H1 (cell line): ENCODE measurements around the gene NLRP8. TPM values are rescaled to one million over a fixed set of nuclear protein-coding genes. Genes with fewer than 3 reads are reported as not detected.

ENCODE experiments used
- ASH2L ChIP-seq: fragments of 200-600, 300-600 bp; sonication (generic); IDR thresholded peaks from one replicate; pipeline ENCODE4 v1.7.1; 2017; ENCODE audit warnings: low read length
- CBX5 ChIP-seq: fragments of 300-800, 300-1000 bp; sonication (generic); IDR thresholded peaks from 2 replicates; pipeline ENCODE4 v1.7.1; 2016; ENCODE audit warnings: antibody characterized with exemption, low read length, low read depth
- TCF12 ChIP-seq: IDR thresholded peaks from 2 replicates; pipeline ENCODE4 v1.6.1; 2011; ENCODE audit warnings: low read depth, mild to moderate bottlenecking, low read length
- polyA plus RNA-seq, 7 experiments: library from polyadenylated mRNA; depleted of rRNA in 3 of 7; stranded (reverse) in 5 of 7; unstranded in 2 of 7; fragments of >200 nt in 5 of 7; fragments of 200-250 nt in 2 of 7; gene quantifications; 1 replicate in 5 of 7; 2 replicates in 1 of 7; 4 replicates in 1 of 7; pipeline versions ENCODE4 v1.2.1 to v1.2.3, GENCODE V29; 2011 to 2013; ENCODE audit warnings: missing spikeins in 2 of 7, mixed read lengths in 2 of 7
- total RNA-seq: library from RNA; stranded (reverse); fragmentation: NEBNext Ultra II Directional; extraction: Animal tissue kit (Norgen Biotek cat#: 25700); gene quantifications from 2 replicates; pipeline ENCODE4 v1.2.1, GENCODE V29; 2021
- TF ChIP-seq, protein P1 (sequence below): fragments of 300-600 bp; sonication (generic); IDR thresholded peaks from 2 replicates; pipeline ENCODE4 v1.7.1; 2012; ENCODE audit warnings: low read length, moderate library complexity, mild to moderate bottlenecking, inconsistent platforms; ENCODE audit not compliant: insufficient replicate concordance
- TF ChIP-seq, protein P2 (sequence below): IDR thresholded peaks from 2 replicates; pipeline ENCODE4 v1.6.1; 2011; ENCODE audit warnings: low read depth, mild to moderate bottlenecking, low read length; ENCODE audit not compliant: insufficient read depth

The NLRP8 gene
- total and polyA plus RNA-seq, 2 of the 8 experiments (the other 6 are each of a cell fraction or from before 2014, with no cell fraction given): not detected

DNA sequence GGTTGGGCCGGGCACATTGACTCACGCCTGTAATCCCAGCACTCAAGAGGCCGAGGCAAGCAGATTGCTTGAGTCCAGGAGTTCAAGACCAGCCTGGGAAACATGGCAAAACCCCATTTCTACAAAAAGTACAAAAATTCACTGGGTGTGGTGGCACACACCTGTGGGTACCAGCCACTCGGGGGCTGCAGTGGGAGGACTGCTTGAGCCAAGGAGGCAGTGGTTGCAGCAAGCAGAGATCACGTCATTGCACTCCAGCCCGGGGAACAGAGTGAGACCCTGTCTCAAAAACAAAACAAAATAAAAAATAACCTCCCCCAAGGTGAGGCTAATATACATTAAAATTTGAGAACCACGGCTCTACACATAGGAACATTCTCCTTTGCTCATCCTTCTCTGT is 40.3 kb upstream of the NLRP8 start (continued):
- TF ChIP-seq, protein P1, sequence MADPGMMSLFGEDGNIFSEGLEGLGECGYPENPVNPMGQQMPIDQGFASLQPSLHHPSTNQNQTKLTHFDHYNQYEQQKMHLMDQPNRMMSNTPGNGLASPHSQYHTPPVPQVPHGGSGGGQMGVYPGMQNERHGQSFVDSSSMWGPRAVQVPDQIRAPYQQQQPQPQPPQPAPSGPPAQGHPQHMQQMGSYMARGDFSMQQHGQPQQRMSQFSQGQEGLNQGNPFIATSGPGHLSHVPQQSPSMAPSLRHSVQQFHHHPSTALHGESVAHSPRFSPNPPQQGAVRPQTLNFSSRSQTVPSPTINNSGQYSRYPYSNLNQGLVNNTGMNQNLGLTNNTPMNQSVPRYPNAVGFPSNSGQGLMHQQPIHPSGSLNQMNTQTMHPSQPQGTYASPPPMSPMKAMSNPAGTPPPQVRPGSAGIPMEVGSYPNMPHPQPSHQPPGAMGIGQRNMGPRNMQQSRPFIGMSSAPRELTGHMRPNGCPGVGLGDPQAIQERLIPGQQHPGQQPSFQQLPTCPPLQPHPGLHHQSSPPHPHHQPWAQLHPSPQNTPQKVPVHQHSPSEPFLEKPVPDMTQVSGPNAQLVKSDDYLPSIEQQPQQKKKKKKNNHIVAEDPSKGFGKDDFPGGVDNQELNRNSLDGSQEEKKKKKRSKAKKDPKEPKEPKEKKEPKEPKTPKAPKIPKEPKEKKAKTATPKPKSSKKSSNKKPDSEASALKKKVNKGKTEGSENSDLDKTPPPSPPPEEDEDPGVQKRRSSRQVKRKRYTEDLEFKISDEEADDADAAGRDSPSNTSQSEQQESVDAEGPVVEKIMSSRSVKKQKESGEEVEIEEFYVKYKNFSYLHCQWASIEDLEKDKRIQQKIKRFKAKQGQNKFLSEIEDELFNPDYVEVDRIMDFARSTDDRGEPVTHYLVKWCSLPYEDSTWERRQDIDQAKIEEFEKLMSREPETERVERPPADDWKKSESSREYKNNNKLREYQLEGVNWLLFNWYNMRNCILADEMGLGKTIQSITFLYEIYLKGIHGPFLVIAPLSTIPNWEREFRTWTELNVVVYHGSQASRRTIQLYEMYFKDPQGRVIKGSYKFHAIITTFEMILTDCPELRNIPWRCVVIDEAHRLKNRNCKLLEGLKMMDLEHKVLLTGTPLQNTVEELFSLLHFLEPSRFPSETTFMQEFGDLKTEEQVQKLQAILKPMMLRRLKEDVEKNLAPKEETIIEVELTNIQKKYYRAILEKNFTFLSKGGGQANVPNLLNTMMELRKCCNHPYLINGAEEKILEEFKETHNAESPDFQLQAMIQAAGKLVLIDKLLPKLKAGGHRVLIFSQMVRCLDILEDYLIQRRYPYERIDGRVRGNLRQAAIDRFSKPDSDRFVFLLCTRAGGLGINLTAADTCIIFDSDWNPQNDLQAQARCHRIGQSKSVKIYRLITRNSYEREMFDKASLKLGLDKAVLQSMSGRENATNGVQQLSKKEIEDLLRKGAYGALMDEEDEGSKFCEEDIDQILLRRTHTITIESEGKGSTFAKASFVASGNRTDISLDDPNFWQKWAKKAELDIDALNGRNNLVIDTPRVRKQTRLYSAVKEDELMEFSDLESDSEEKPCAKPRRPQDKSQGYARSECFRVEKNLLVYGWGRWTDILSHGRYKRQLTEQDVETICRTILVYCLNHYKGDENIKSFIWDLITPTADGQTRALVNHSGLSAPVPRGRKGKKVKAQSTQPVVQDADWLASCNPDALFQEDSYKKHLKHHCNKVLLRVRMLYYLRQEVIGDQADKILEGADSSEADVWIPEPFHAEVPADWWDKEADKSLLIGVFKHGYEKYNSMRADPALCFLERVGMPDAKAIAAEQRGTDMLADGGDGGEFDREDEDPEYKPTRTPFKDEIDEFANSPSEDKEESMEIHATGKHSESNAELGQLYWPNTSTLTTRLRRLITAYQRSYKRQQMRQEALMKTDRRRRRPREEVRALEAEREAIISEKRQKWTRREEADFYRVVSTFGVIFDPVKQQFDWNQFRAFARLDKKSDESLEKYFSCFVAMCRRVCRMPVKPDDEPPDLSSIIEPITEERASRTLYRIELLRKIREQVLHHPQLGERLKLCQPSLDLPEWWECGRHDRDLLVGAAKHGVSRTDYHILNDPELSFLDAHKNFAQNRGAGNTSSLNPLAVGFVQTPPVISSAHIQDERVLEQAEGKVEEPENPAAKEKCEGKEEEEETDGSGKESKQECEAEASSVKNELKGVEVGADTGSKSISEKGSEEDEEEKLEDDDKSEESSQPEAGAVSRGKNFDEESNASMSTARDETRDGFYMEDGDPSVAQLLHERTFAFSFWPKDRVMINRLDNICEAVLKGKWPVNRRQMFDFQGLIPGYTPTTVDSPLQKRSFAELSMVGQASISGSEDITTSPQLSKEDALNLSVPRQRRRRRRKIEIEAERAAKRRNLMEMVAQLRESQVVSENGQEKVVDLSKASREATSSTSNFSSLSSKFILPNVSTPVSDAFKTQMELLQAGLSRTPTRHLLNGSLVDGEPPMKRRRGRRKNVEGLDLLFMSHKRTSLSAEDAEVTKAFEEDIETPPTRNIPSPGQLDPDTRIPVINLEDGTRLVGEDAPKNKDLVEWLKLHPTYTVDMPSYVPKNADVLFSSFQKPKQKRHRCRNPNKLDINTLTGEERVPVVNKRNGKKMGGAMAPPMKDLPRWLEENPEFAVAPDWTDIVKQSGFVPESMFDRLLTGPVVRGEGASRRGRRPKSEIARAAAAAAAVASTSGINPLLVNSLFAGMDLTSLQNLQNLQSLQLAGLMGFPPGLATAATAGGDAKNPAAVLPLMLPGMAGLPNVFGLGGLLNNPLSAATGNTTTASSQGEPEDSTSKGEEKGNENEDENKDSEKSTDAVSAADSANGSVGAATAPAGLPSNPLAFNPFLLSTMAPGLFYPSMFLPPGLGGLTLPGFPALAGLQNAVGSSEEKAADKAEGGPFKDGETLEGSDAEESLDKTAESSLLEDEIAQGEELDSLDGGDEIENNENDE: no peak
- TF ChIP-seq CBX5: no peak
- TF ChIP-seq, protein P2, sequence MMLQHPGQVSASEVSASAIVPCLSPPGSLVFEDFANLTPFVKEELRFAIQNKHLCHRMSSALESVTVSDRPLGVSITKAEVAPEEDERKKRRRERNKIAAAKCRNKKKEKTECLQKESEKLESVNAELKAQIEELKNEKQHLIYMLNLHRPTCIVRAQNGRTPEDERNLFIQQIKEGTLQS: no peak
- no peak for TF ChIP-seq TCF12
- TF ChIP-seq ASH2L: no peak
